Loucy (cell line): Measurements from ENCODE around the gene HS3ST3A1.

Source experiments
- H2AFZ ChIP-seq: fragments of 200-600 bp; sonication (generic); 2 replicates; pipeline ENCODE4 v1.6.0; 2016; ENCODE audit warnings: antibody characterized with exemption, mild to moderate bottlenecking, low read length, moderate library complexity
- H3F3A ChIP-seq: fragments of 200-600 bp; 2 replicates; pipeline ENCODE4 v1.6.0; 2016; ENCODE audit warnings: antibody characterized with exemption, low read depth, mild to moderate bottlenecking
- H3K27me3 ChIP-seq: fragments of 200-600 bp; sonication (generic); 2 replicates; pipeline ENCODE4 v1.6.1; 2014; ENCODE audit warnings: low read length, mild to moderate bottlenecking; ENCODE audit not compliant: insufficient read depth, poor library complexity, severe bottlenecking
- H3K36me3 ChIP-seq: fragments of 200-600 bp; sonication (generic); 2 replicates; pipeline ENCODE4 v1.6.1; 2016; ENCODE audit warnings: low read length; ENCODE audit not compliant: insufficient read depth
- H3K4me1 ChIP-seq: fragments of 200-600 bp; sonication (generic); 2 replicates; pipeline ENCODE4 v1.5.1; 2014; ENCODE audit warnings: low read length, mild to moderate bottlenecking; ENCODE audit not compliant: insufficient read depth, poor library complexity, severe bottlenecking
- H3K4me2 ChIP-seq: fragments of 200-600 bp; sonication (generic); 2 replicates; pipeline ENCODE4 v1.6.0; 2014; ENCODE audit warnings: antibody characterized with exemption, low read length, low read depth, mild to moderate bottlenecking; ENCODE audit not compliant: poor library complexity, severe bottlenecking
- H3K4me3 ChIP-seq: fragments of 200-600 bp; sonication (generic); 2 replicates; pipeline ENCODE4 v1.5.1; 2014; ENCODE audit warnings: low read length, mild to moderate bottlenecking, mixed read lengths; ENCODE audit not compliant: poor library complexity, severe bottlenecking
- H3K79me2 ChIP-seq: fragments of 200-600 bp; sonication (generic); 2 replicates; pipeline ENCODE4 v1.6.1; 2014; ENCODE audit warnings: low read length; ENCODE audit not compliant: insufficient read depth
- H3K9ac ChIP-seq: fragments of 200-600 bp; sonication (generic); 2 replicates; pipeline ENCODE4 v1.6.0; 2014; ENCODE audit warnings: mild to moderate bottlenecking, low read depth, low read length, moderate library complexity; ENCODE audit not compliant: poor library complexity, severe bottlenecking
- H3K9me2 ChIP-seq: fragments of 200-600 bp; sonication (generic); replicated peaks from 2 replicates; pipeline ENCODE4 v1.6.1; 2016; ENCODE audit warnings: low read depth, low read length, mixed read lengths
- H3K9me3 ChIP-seq: fragments of 200-600 bp; sonication (generic); 2 replicates; pipeline ENCODE4 v1.6.1; 2014; ENCODE audit warnings: mild to moderate bottlenecking, antibody characterized with exemption, low read length, low read depth; ENCODE audit not compliant: insufficient read depth
- H4K20me1 ChIP-seq: fragments of 200-600 bp; sonication (generic); 2 replicates; pipeline ENCODE4 v1.6.0; 2014; ENCODE audit warnings: antibody characterized with exemption, low read length, mild to moderate bottlenecking; ENCODE audit not compliant: insufficient read depth, poor library complexity, severe bottlenecking
- EZH2phosphoT487 ChIP-seq: fragments of 200-600 bp; IDR thresholded peaks from 2 replicates; pipeline ENCODE4 v1.6.1; 2018; ENCODE audit warnings: antibody characterized with exemption, mild to moderate bottlenecking, moderate library complexity, borderline replicate concordance
- TF ChIP-seq, protein P1 (sequence below): fragments of 200-600 bp; sonication (generic); conservative IDR thresholded peaks from 2 replicates; pipeline ENCODE4 v1.5.1; 2014; ENCODE audit warnings: mild to moderate bottlenecking, antibody characterized with exemption, low read length

The HS3ST3A1 gene

DNA sequence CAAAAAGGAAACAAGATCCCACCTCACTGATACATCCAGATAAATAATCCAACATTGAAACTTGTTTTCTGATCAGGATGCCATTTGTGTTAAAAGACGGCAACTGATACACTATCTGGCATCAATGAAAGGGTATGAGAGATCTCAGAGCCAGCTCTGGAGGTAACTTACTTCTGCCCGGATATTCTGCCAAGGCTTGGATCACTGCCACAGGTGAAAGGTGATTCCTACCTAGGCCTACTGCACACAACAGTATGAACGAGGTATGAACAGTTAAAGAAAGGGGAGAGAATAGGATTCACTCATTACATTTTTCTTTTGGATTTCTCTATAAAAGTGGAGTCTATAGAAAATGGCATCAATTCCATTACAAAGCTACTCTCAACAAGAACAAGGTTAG lies 136.1 kb downstream of the HS3ST3A1 start:
- Histone ChIP-seq H3K9me2 (no peaks in the 10 kb centered on the region), H4K20me1 (no peaks in the 10 kb centered on the region), H2AFZ (no peak overlapping the region), H3K4me2 (no peak overlapping the region), H3K9ac (no peak overlapping the region), H3K27me3 (no peaks in the 10 kb centered on the region), H3K79me2 (no peaks in the 10 kb centered on the region), H3K4me3 (no peak overlapping the region), H3K36me3 (no peaks in the 10 kb centered on the region), H3F3A (no peaks in the 10 kb centered on the region), H3K9me3 (no peaks in the 10 kb centered on the region; the same call in 1 of the 2 replicates), H3K4me1 (no peaks in the 10 kb centered on the region)
- TF ChIP-seq, protein P1, sequence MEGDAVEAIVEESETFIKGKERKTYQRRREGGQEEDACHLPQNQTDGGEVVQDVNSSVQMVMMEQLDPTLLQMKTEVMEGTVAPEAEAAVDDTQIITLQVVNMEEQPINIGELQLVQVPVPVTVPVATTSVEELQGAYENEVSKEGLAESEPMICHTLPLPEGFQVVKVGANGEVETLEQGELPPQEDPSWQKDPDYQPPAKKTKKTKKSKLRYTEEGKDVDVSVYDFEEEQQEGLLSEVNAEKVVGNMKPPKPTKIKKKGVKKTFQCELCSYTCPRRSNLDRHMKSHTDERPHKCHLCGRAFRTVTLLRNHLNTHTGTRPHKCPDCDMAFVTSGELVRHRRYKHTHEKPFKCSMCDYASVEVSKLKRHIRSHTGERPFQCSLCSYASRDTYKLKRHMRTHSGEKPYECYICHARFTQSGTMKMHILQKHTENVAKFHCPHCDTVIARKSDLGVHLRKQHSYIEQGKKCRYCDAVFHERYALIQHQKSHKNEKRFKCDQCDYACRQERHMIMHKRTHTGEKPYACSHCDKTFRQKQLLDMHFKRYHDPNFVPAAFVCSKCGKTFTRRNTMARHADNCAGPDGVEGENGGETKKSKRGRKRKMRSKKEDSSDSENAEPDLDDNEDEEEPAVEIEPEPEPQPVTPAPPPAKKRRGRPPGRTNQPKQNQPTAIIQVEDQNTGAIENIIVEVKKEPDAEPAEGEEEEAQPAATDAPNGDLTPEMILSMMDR, result no peak
- no peak for TF ChIP-seq EZH2phosphoT487

DNA sequence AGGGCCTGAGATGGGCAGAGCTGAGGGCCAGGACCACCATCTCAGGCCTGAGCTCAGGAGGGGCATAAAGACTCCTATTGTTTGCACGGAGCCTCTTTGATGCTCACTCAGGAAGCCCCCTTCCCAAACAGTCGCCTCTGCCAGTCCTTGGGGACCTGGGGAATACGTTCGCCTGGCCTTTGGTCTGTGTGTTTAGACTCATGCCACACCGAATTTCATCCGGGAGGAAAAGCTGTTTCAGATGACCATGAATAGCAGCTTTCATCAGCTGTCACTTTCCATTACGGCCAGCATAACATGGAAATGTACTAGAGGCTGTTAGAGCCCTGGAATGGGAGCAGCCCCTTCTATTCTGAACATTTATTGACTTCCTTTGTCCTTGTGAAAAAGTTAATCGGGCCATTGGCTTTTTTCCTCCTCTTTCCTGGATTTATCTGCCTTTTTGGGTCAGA lies 139.0 kb downstream of the HS3ST3A1 start:
- Histone ChIP-seq H3K9ac (no peak overlapping the region), H3K79me2 (no peaks in the 10 kb centered on the region), H3K4me1 (no peaks in the 10 kb centered on the region), H3F3A (no peaks in the 10 kb centered on the region), H3K4me2 (no peak overlapping the region), H3K9me3 (no peaks in the 10 kb centered on the region), H3K27me3 (no peaks in the 10 kb centered on the region), H3K4me3 (no peak overlapping the region), H3K9me2 (no peaks in the 10 kb centered on the region), H3K36me3 (no peaks in the 10 kb centered on the region), H2AFZ (no peak overlapping the region), H4K20me1 (no peaks in the 10 kb centered on the region)
- TF ChIP-seq, protein P1, result no peak
- no peak for TF ChIP-seq EZH2phosphoT487

- no peaks in the 10 kb centered on the region for H3F3A ChIP-seq
- H3K4me3 ChIP-seq, result no peak overlapping the region
- H3K79me2 ChIP-seq, result no peaks in the 10 kb centered on the region
- no peaks in the 10 kb centered on the region for H3K9me2 ChIP-seq
- TF ChIP-seq, protein P1, result no peak
- no peak for TF ChIP-seq EZH2phosphoT487
- no peaks in the 10 kb centered on the region for H4K20me1 ChIP-seq
- no peak overlapping the region for H3K9ac ChIP-seq
- no peaks in the 10 kb centered on the region for H3K27me3 ChIP-seq
- no peaks in the 10 kb centered on the region for H3K4me1 ChIP-seq
- no peak overlapping the region for H3K4me2 ChIP-seq
- no peak overlapping the region for H2AFZ ChIP-seq
- no peaks in the 10 kb centered on the region for H3K9me3 ChIP-seq
- no peaks in the 10 kb centered on the region for H3K36me3 ChIP-seq
Observed at GRCh38 chr17:13462146-13462545, 139.6 kb downstream of the HS3ST3A1 start.
